Breast epithelium (tissue), 4 donors: Measurements from ENCODE around the gene ORAI2. TPM values are rescaled to one million over a fixed set of nuclear protein-coding genes. Genes with fewer than 3 reads are reported as not detected.

Source experiments
- DNase-seq, 2 donors: peaks; one replicate each; pipeline ENCODE4 v3.0.0-alpha.2; 2019; ENCODE audit warnings: low spot score in 2 of 2
- H3K27ac ChIP-seq, 2 donors: fragments of 200-600 bp; sonication (generic) in 1 of 2; one replicate each; pipeline ENCODE4 v1.5.1; 2016 to 2019; ENCODE audit warnings: mild to moderate bottlenecking in 1 of 2
- H3K27me3 ChIP-seq, 2 donors: fragments of 200-600 bp; sonication (generic) in 1 of 2; one replicate each; pipeline versions ENCODE4 v1.5.1 to v1.6.0; 2017 to 2019; ENCODE audit warnings: control low read depth in 1 of 2, mild to moderate bottlenecking in 1 of 2
- H3K36me3 ChIP-seq: fragments of 200-600 bp; one replicate; pipeline ENCODE4 v1.5.1; 2019
- H3K4me1 ChIP-seq, 2 donors: fragments of 200-600 bp; sonication (generic); one replicate each; pipeline ENCODE4 v1.5.1; 2016 to 2019; ENCODE audit warnings: control low read depth in 1 of 2
- H3K4me3 ChIP-seq, 3 donors: fragments of 200-600 bp; sonication (generic); 1 replicate in 2 of 3; 2 replicates in 1 of 3; pipeline ENCODE4 v1.5.1; 2016 to 2019; ENCODE audit warnings: mild to moderate bottlenecking in 3 of 3, moderate library complexity in 2 of 3
- H3K9me3 ChIP-seq, 2 donors: fragments of 200-600 bp; sonication (generic) in 1 of 2; one replicate each; pipeline ENCODE4 v1.5.1; 2016 to 2019; ENCODE audit warnings: control low read depth in 1 of 2
- CTCF ChIP-seq, 3 donors: fragments of 450-650 bp; IDR thresholded peaks; one replicate each; pipeline ENCODE4 v1.5.1; 2016 to 2017; ENCODE audit warnings: antibody characterized with exemption in 3 of 3, mild to moderate bottlenecking in 3 of 3, moderate library complexity in 3 of 3
- POLR2A ChIP-seq: fragments of 450-650 bp; IDR thresholded peaks from one replicate; pipeline ENCODE4 v1.6.1; 2016; ENCODE audit warnings: antibody characterized with exemption, mild to moderate bottlenecking, moderate library complexity
- POLR2AphosphoS5 ChIP-seq, 3 donors: sonication (generic); formaldehyde crosslinking; IDR thresholded peaks; one replicate each; pipeline ENCODE4 v1.6.1; 2017; ENCODE audit warnings: antibody characterized with exemption in 3 of 3
- intact Hi-C: fragments of 100-400 bp; cut with DNase I; formaldehyde crosslinking; loops from one replicate; pipeline ENCODE4 v1.15.1; 2023; ENCODE audit warnings: low total_unique reads
- total RNA-seq, 3 donors: library from RNA; depleted of rRNA; stranded (reverse); fragments of >200 nt; gene quantifications; one replicate each; pipeline ENCODE4 v1.1.0, GENCODE V29; 2016

The ORAI2 gene
- 10 to 100 TPM in 2 of 3 donors, 1 to 10 TPM in 1; 8.3 to 24.9 (median 18.1) TPM for total RNA-seq

DNA sequence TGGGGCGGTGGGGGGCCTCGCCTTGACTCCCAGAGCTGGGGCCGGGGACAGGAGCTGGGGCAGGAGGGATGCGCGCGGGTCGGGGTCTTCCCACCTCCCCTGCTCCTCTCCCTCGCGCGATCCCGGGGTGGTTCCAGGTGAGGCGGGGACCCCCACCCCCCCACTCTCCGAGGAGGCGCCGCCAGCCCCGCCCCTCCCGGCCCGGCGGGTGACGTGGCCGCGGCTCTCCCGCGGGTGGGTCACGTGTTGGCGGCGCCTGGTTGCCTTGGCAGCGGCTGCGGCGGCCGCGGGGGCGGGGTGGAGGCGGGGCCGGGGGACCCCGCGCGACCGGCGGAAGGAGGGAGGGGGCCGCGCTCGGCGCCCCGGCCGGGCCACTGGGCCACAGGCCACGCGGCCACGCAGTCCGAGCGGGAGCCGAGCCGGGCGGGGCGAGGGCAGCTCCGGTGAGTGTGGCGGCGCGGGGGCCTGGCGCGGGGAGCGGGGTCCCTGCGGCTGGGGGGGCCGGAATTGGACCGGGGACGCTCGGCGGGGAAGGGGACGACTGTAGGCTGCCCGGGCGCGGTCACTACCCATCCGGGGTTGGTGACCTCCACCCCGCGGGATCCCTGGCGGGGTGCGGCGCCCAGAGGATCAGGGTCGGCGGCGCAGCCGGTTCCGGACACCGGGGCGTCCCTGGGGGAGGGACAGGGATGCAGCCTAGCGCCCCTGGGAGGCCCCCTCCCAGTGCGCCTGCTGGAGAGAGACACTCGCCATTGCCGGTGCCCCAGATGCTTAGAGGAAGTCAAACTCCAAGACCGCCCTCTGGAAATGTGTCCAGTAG, at the start of gene ORAI2:
Gene ORAI2 (plus strand): TSS at position 357 of the 820 bp plus-strand sequence. CDS start 5,382 bp downstream, outside the sequence.
- intact Hi-C loops, result no loop called here
- no peaks in the 10 kb centered on the region for H3K27me3 ChIP-seq
- no peaks in the 10 kb centered on the region for H3K9me3 ChIP-seq
- H3K4me1 ChIP-seq, result no peaks in the 10 kb centered on the region
- TF ChIP-seq POLR2A, result no peak
- TF ChIP-seq POLR2AphosphoS5 (IDR thresholded peaks at IDR 0.05), result no peak
- no peak for TF ChIP-seq CTCF (IDR thresholded peaks at IDR 0.05)
- H3K27ac ChIP-seq, result peak within 1 kb of the TSS; percentile 84 to 86
- H3K36me3 ChIP-seq, result no peaks in the 10 kb centered on the region
- peak within 1 kb of the TSS; percentile 83 to 98 (median 86) for H3K4me3 ChIP-seq
- DNase-seq, result peak; percentile 58 to 65

- Histone ChIP-seq H3K27me3 (no peaks in the 10 kb centered on the region), H3K4me1 (no peaks in the 10 kb centered on the region), H3K36me3 (no peaks in the 10 kb centered on the region), H3K9me3 (no peaks in the 10 kb centered on the region), H3K4me3 (no peak overlapping the region), H3K27ac (no peak overlapping the region)
- TF ChIP-seq POLR2AphosphoS5 (IDR thresholded peaks at IDR 0.05) (no peak), CTCF (IDR thresholded peaks at IDR 0.05) (no peak), POLR2A (no peak)
- DNase-seq, result no peak
- intact Hi-C loops, result no loop called here
Observed at GRCh38 chr7:102387064-102387463, 46.3 kb upstream of the ORAI2 start.

DNA sequence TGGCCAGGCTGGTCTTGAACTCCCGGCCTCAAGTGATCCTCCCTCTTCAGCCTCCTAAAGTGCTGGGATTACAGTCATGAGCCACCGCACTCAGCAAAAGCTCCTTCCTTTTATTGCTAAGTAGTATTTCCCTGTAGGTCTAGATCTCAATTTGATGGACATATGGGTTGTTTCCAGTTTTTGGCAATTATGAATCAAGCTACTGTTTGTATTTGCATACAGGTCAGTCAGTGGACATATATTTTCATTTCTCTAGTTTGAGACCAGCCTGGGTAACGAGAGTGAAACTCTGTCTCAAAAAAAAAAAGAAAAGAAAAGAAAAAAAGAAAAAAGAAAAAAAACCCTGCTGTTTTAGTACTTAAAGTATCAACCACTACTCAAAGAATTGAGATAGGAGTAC, 43.6 kb upstream of the ORAI2 start:
- no peak overlapping the region for H3K4me3 ChIP-seq
- DNase-seq, result no peak
- H3K27me3 ChIP-seq, result no peaks in the 10 kb centered on the region
- no peaks in the 10 kb centered on the region for H3K9me3 ChIP-seq
- no peaks in the 10 kb centered on the region for H3K4me1 ChIP-seq
- H3K36me3 ChIP-seq, result no peaks in the 10 kb centered on the region
- TF ChIP-seq POLR2A, result no peak
- TF ChIP-seq POLR2AphosphoS5 (IDR thresholded peaks at IDR 0.05), result no peak
- no peak for TF ChIP-seq CTCF (IDR thresholded peaks at IDR 0.05)
- H3K27ac ChIP-seq, result no peak overlapping the region
- intact Hi-C loops, result no loop called here

GRCh38 chr7:102390697-102391484, 42.5 kb upstream of the ORAI2 start:
- no peaks in the 10 kb centered on the region for H3K36me3 ChIP-seq
- H3K4me3 ChIP-seq, result no peak overlapping the region
- no peak overlapping the region for H3K27ac ChIP-seq
- no peaks in the 10 kb centered on the region for H3K9me3 ChIP-seq
- intact Hi-C loops, result no loop called here
- TF ChIP-seq POLR2AphosphoS5 (IDR thresholded peaks at IDR 0.05) (peak in 1 of 3 donors; percentile 22), POLR2A (no peak), CTCF (IDR thresholded peaks at IDR 0.05) (peak; percentile 78 to 93 (median 88))
- DNase-seq, result peak; percentile 61 to 84
- no peaks in the 10 kb centered on the region for H3K27me3 ChIP-seq
- no peaks in the 10 kb centered on the region for H3K4me1 ChIP-seq

DNA sequence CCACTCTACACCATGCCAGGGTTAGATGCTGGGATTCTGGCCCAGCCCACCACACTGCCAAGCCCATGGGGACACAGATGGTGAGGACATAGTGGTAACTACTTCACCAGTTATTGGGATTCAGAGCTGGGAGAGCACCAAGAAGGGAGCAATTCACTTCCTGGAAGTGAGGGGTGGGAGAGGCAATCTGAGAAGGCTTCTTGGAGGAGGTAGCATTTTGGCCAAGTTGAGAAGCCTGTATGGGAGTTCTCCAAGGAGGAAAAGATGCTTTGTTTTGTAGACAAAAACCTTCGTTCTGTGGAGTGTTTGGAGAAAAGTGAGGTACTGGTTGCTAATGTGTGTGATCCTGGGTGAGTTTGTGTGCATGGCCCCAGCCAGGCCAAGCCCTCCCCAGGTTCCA, 41.0 kb upstream of the ORAI2 start:
- Histone ChIP-seq H3K4me3 (no peak overlapping the region), H3K27ac (no peak overlapping the region), H3K9me3 (no peaks in the 10 kb centered on the region), H3K27me3 (no peaks in the 10 kb centered on the region), H3K36me3 (no peaks in the 10 kb centered on the region), H3K4me1 (no peaks in the 10 kb centered on the region)
- intact Hi-C loops, result no loop called here
- no peak for DNase-seq
- TF ChIP-seq CTCF (IDR thresholded peaks at IDR 0.05), result no peak
- TF ChIP-seq POLR2AphosphoS5 (IDR thresholded peaks at IDR 0.05), result no peak
- TF ChIP-seq POLR2A, result no peak
